ENCODE measurements around the gene ADAMTSL5.

- TF ChIP-seq POLR2AphosphoS5 (IDR thresholded peaks at IDR 0.05; ENCODE audit: low read depth, low read length) (no peak), CTCF (IDR thresholded peaks at IDR 0.05; ENCODE audit: control extremely low read depth in 1 of 3, insufficient read depth in 1 of 3, low read depth in 1 of 3, low read length in 3 of 3) (no peak), POLR2A (IDR thresholded peaks at IDR 0.05; ENCODE audit: control extremely low read depth in 1 of 2, low read depth in 2 of 2, low read length in 2 of 2) (no peak)
These were observed 31.5 kb downstream of the ADAMTSL5 start for GRCh38 chr19:1481224-1481892.
